Measurements from ENCODE around the gene MYOZ2.

Gene MYOZ2

DNA sequence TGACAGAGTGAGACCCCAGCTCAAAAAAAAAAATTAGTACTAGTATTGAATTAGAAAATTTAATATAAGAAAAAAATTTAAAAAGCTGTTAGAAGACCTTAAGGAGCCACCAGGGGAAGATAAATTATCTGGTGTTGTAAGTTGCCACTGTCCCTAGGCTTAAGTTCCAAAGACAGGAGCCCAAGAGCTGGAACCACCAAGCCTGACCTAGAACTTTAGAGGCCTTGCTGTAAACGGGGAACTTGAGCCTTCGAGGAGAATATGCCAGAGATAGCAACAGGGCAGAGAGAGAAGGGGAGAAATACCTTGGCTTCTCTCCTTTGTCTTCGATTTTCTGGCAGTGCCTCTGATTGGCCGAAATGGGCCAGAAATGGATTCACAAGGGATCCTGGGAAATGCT is 85.8 kb downstream of the MYOZ2 start:
- no peak overlapping the region for H3K4me3 ChIP-seq (ENCODE audit: low read depth, low read length)
- no peaks in the 10 kb centered on the region for H3K36me3 ChIP-seq (ENCODE audit: control insufficient read depth, insufficient read depth, low read length)
- H3K4me2 ChIP-seq (ENCODE audit: low read length) = no peak overlapping the region
- no peaks in the 10 kb centered on the region for H3K4me1 ChIP-seq
- H3K9me3 ChIP-seq (ENCODE audit: control insufficient read depth, low read length) = no peaks in the 10 kb centered on the region
- no peaks in the 10 kb centered on the region for H3K27me3 ChIP-seq (ENCODE audit: control insufficient read depth, insufficient read depth, low read length)
- no peak overlapping the region for H3K27ac ChIP-seq
- H2AFZ ChIP-seq = no peak overlapping the region
- H3K79me2 ChIP-seq = no peaks in the 10 kb centered on the region
- TF ChIP-seq, protein P1, sequence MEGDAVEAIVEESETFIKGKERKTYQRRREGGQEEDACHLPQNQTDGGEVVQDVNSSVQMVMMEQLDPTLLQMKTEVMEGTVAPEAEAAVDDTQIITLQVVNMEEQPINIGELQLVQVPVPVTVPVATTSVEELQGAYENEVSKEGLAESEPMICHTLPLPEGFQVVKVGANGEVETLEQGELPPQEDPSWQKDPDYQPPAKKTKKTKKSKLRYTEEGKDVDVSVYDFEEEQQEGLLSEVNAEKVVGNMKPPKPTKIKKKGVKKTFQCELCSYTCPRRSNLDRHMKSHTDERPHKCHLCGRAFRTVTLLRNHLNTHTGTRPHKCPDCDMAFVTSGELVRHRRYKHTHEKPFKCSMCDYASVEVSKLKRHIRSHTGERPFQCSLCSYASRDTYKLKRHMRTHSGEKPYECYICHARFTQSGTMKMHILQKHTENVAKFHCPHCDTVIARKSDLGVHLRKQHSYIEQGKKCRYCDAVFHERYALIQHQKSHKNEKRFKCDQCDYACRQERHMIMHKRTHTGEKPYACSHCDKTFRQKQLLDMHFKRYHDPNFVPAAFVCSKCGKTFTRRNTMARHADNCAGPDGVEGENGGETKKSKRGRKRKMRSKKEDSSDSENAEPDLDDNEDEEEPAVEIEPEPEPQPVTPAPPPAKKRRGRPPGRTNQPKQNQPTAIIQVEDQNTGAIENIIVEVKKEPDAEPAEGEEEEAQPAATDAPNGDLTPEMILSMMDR (IDR thresholded peaks at IDR 0.05) = no peak
- no peak overlapping the region for H3K9ac ChIP-seq

DNA sequence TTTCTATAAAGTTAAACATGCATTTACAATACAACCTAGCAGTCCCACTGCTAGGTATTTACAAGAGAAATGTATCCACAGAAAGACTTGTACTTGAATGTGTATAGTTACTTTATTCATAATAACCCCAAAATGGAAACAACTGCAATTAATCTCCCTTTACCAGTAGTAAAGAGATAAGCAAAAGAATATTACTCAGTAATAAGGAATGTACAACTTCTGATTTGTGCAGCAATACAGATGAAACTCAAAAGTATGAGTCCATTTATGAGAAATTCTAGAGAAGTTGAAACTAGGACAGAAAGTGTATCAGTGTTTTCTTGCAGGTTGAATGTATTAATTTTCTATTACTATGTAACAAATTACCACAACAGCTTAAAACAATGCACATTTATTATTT is 92.1 kb downstream of the MYOZ2 start:
- Histone ChIP-seq H3K4me1 (no peaks in the 10 kb centered on the region), H3K4me2 (ENCODE audit: low read length) (no peak overlapping the region), H3K27me3 (ENCODE audit: control insufficient read depth, insufficient read depth, low read length) (no peaks in the 10 kb centered on the region), H3K4me3 (ENCODE audit: low read depth, low read length) (no peak overlapping the region), H2AFZ (no peak overlapping the region), H3K27ac (no peak overlapping the region), H3K36me3 (ENCODE audit: control insufficient read depth, insufficient read depth, low read length) (no peaks in the 10 kb centered on the region), H3K79me2 (no peaks in the 10 kb centered on the region), H3K9ac (no peak overlapping the region), H3K9me3 (ENCODE audit: control insufficient read depth, low read length) (no peaks in the 10 kb centered on the region)
- TF ChIP-seq, protein P1 (IDR thresholded peaks at IDR 0.05) = no peak

DNA sequence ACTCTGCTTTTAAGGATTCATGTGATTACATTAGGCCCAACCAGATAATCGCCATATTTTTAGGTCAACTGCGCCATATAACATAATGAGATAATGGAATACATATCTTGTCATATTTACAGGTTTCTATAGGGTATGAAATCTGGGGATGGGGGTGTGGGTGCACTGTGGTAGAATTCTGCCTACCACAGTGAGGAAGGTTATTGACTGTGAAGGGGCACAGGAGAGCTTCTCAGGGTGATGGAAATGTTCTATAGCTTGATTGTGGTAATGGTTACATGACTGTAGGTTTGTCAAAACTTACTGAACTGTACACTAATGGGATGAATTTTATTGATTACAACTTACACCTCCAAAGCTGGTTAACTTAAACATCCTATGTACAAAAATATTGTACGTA is 92.8 kb downstream of the MYOZ2 start:
- Histone ChIP-seq H3K9me3 (ENCODE audit: control insufficient read depth, low read length) (no peaks in the 10 kb centered on the region), H2AFZ (no peak overlapping the region), H3K4me3 (ENCODE audit: low read depth, low read length) (no peak overlapping the region), H3K27ac (no peak overlapping the region), H3K36me3 (ENCODE audit: control insufficient read depth, insufficient read depth, low read length) (no peaks in the 10 kb centered on the region), H3K9ac (no peak overlapping the region), H3K4me1 (peaks cover under 1% of the 10 kb centered on the region), H3K4me2 (ENCODE audit: low read length) (no peak overlapping the region), H3K27me3 (ENCODE audit: control insufficient read depth, insufficient read depth, low read length) (no peaks in the 10 kb centered on the region), H3K79me2 (no peaks in the 10 kb centered on the region)
- TF ChIP-seq, protein P1 (IDR thresholded peaks at IDR 0.05) = no peak

GRCh38 chr4:119229908-119230687 is 94.5 kb downstream of the MYOZ2 start:
- Histone ChIP-seq H2AFZ (no peak overlapping the region), H3K79me2 (no peaks in the 10 kb centered on the region), H3K4me2 (ENCODE audit: low read length) (no peak overlapping the region), H3K9me3 (ENCODE audit: control insufficient read depth, low read length) (no peaks in the 10 kb centered on the region), H3K9ac (no peak overlapping the region), H3K4me3 (ENCODE audit: low read depth, low read length) (no peak overlapping the region), H3K36me3 (ENCODE audit: control insufficient read depth, insufficient read depth, low read length) (no peaks in the 10 kb centered on the region), H3K27me3 (ENCODE audit: control insufficient read depth, insufficient read depth, low read length) (no peaks in the 10 kb centered on the region), H3K27ac (no peak overlapping the region), H3K4me1 (peaks cover 3% of the 10 kb centered on the region)
- TF ChIP-seq, protein P1 (IDR thresholded peaks at IDR 0.05) = no peak

GRCh38 chr4:119231491-119231890 is 95.9 kb downstream of the MYOZ2 start:
- no peak overlapping the region for H2AFZ ChIP-seq
- H3K4me2 ChIP-seq (ENCODE audit: low read length) = no peak overlapping the region
- peaks cover 3% of the 10 kb centered on the region for H3K4me1 ChIP-seq
- H3K27me3 ChIP-seq (ENCODE audit: control insufficient read depth, insufficient read depth, low read length) = no peaks in the 10 kb centered on the region
- TF ChIP-seq, protein P1 (IDR thresholded peaks at IDR 0.05) = no peak
- H3K9me3 ChIP-seq (ENCODE audit: control insufficient read depth, low read length) = no peaks in the 10 kb centered on the region
- no peak overlapping the region for H3K9ac ChIP-seq
- no peaks in the 10 kb centered on the region for H3K79me2 ChIP-seq
- H3K36me3 ChIP-seq (ENCODE audit: control insufficient read depth, insufficient read depth, low read length) = no peaks in the 10 kb centered on the region
- no peak overlapping the region for H3K27ac ChIP-seq
- no peak overlapping the region for H3K4me3 ChIP-seq (ENCODE audit: low read depth, low read length)

All from parathyroid adenoma (tissue), 2 donors.